A204.1 (cell line): ENCODE results near the gene ADAMTS18.

Source experiments
- FAIRE-seq: peaks from 2 replicates; lab custom pipeline; 2012; peaks lifted over from hg19 to GRCh38; lab: Jason Lieb, UNC

ADAMTS18 gene

DNA sequence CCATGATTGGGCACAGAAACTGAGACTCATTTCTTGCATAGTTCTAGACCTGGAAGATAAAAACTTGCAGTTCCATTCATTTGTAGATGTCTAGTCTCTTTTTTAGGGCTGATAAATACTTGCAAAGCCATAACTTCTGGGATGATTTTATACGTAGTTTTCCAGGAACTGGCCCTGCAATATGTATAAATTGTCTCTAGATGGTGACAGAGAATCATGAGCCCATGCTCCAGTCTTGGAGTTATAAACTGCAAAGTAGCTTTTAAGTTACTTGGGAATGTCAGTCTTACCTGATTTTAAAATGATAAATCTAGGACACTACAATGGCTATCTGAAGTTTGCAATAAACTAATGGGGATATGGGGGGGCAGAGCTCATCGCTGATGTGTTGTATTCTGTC, 3.0 kb upstream of the ADAMTS18 start:
- FAIRE-seq: no peak

DNA sequence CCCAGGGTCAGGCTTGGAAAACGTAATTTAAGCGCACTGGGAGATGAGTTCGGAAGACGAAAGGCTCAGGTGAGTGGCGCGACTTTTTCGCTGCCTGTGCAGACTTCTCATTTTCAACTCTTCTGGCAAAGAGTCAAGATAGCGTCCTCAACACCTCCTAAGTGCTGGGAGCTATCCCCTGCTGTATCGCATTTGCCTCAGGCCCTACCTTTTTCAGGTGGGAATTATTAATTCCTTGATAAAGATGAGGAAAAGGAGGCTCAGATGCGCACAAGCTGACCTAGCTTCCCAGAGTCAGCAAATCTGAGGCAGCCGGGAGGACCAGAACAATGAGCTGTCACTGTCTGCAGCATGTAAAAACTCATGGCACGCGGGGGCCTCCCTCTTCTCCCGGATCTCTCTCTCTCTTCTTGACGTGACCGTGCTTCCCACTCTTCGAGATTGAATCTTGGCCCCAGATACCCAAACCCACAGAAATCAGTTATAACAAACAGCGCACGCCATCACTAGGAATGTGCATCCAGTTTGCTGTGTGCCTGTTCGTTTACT, 512 bp upstream of the ADAMTS18 start:
- no peak for FAIRE-seq

DNA sequence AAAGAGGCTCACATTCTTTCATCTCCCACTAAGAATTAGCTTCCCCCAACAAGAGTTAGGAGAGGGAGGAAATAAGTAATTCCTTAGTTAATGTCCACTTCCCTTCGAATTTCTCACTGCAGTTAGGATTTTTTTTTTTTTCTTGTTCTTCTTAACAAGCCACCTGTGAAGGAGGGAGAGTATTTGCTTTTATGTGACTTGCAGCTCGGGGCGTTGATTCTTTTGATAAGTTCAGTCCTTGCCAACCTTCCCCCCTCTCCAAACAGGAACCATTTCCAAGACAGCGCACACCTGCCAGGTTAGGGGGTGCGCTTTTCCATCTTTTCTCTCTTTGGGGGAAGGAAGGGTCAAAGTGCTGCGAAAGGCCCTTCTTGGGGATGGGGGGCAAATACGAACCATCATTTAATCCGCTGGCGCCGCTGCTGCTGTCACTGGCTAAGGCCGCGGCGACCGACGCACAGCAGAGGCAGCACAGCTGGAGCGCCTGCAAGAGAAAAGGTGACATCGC, 758 bp downstream of the ADAMTS18 start:
- FAIRE-seq: no peak

DNA sequence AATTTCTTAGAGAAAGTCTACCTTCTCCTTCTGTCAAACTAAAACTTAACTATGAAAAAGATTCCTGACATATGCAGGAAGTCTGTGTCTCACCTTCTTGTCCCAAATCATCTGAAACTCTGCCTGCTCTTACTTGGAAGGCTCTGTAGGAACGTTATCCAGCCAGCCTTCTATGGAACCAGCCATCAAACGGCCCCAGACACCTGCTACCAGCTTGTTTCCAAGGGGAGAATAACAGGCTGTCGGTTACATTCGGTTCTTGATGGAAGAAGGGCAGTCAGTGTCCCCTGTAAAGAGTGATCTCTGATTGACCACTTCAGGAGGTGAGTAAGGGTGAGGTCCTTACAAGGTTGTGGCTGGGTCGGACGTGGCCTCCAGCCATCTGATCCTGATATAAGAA, 1.7 kb downstream of the ADAMTS18 start:
- FAIRE-seq: no peak

DNA sequence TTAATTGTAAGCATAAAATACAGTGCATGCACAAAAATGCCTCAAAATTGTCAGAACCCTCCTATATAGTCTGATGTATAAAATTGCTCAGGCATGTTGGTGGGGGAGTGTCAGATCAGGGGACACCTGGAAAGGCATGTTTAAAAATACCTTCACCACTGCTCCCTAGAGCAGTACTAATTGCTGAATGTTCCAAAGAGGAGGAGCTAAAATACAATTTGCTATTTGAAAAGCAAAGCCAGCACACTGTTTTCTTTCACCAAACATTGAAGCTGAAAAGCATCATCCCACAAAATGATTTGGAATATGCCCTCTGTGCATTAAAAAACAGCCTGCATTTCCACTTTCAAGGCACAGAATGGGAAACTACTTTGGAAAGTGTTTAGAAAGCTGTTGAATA, 2.6 kb downstream of the ADAMTS18 start:
- no peak for FAIRE-seq

DNA sequence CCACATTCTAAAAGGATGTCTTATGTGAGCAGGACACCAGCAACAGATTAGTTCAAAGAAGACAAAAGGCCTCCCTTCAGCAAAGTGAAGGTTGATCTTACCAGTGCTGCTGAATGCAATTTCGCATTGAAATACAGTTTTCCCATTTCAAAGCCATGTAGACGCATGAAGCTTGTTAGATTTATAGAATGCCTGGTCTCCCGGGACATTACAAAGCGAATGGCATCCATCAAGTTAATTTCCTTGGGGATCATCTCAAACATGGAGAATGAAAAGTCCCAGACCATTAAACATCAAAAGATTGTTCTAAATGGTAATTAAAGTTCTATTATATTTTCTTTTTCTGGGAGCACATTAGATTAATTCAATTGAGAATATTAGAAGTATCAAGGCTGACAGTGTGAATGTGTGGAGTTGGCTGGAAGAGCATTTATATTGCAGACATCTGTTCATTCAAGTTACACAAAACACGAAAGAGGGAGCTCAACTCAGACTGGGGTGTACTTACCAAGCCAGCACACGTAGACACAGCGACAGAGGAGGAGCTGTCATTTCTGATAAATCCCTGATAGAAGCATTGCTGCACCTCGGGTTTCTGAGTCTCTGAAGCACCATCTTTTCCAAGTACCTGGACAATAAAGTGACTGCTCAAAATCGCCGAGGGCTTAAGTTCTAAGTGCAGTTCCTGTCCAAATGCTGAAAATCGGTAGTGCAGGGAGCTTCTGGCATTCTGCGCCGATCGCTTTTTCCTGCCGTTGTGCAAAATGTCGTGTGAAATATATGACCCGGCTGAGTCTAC, 3.8 kb downstream of the ADAMTS18 start:
- no peak for FAIRE-seq

DNA sequence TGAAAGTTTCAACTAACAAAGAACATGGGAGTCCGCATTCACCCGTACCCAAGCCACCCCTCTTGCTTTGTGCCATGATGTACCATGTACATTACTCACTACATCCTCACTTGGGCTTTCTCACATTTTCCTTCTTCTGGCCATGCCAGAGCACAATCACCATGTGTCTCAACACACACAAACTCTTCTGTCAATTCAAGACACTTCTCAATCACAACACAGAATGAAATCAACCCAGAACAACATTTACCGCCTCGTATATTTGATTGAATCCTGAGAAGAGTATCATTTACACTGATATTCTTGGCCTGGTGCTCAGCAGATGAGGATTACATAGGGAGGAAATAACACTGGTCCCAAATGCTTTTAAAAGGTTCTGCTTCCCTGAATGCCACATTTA, 4.5 kb downstream of the ADAMTS18 start:
- no peak for FAIRE-seq

DNA sequence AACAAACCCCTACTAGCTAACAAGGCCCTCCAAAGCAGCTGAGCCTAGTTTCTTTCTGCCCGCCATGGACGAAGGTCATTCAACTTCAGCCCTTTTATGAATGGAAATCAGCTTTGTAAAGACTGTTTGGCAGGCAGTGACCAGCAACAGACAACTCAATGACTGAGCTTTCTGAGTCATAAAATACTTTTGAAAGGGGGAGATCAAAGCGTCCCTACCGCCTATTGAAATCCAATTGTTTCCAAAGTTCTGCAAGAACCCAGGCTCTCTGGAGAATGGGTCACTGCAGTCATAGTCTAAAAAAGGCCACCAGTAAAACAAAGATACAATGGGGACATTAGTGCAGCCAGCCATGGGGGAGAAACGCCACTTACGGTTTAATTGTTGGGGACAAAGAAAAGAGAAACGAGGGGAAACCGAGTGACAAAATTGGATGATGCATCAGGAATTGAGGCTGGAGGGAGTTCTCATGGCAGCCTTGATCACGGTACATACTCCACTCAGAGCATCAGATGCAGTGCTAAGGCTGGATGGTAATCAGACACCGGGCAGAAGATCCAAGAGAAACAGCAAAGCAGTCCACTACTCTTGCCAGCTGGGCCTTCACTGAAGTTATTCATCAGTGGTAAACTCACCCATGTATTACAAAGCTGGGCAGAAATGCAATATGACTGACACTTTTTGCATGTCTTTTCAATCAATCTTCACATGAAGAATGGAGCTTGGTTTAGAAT, 9.8 kb downstream of the ADAMTS18 start:
- no peak for FAIRE-seq

DNA sequence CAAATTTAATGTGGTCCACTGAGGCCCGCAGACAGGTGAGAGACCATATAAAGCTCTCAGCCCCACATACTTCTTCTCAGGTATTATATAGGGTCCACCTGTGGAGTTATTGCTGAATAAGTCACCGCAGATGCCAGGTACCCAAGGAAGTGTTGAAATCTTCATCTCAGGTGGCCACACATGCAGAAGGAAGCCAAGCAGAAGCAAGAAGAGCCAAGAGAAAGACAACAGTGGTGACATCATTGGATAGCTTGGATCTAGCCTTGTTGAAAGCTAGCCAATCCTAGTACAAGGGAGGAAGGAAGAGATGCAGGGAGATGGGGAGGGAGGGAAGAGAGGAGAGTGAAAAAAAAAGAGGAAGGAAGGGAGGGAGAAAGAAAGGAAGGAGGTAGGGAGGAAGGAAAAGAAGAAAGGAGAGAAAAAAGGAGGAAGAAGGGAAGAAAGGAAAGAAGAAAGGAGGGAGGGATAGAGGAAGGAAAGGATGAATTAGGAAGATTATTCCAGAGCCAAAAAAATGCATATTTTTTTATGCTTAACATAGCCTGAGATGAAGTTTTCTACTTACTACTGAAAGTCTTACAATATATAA, 12.5 kb downstream of the ADAMTS18 start:
- no peak for FAIRE-seq

DNA sequence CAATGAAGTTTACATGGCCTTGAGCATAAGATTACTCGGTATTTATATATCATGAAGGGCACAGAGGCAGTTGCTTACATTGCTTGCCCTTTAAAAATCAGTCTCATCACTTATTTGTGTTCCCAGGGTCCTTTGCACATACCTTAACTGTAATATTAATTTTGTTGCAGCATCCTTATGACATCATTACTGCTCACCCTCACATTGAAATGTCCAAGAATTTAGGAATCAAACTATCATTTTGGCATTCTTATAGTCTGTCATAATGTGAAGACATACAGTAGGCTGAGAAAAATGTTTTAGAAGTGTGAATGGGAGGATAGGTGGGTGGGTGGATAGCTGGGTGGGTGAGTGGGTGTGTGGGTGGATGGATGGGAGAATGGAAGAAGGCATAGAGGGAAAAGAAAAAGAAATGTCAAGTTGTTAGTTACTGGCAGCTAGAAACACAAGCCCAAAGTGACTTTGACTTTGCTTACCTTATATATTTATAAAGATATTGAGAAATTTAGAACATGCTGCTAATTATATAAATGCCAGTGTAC, 17.8 kb downstream of the ADAMTS18 start:
- FAIRE-seq: no peak

DNA sequence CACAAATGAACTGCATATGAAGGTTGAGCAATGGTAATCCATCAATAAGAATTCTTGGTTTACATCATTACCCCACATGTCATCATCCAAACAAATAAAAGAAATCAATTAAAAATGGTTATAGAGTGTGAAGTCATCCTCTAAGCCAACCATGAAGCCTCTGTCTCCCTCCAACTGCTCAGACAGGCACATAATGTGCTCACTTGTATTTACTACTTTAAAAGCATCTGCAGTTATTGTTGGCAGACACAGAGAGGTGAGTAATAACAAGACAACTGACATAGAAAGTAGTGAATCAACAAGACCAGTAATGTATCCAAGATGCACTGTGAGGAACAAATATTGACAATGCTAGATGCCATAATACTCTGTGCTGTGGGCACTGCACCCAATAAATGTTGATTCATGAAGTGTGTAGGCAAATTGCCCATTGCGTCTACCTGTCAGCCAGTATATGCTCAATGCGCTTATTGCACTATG, 20.0 kb downstream of the ADAMTS18 start:
- FAIRE-seq: no peak

DNA sequence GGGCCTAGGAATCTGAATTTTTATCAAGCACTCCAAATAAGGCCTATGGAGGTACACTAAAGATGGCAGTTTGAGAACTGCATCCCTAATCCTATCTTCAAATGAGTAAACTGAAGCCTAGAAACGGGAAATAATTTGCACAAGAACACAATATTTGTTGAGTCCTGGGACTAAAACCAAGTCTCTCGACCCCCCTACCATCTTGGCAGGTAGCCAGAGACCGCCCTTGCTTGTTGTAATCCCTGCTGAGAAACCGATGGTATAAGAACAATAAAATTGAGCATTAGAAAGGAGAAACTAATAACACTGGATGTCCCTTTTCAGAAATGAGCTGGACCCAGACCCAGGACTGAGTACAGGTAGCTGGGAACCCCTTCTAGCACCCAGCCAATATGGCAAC, 24.4 kb downstream of the ADAMTS18 start:
- no peak for FAIRE-seq

DNA sequence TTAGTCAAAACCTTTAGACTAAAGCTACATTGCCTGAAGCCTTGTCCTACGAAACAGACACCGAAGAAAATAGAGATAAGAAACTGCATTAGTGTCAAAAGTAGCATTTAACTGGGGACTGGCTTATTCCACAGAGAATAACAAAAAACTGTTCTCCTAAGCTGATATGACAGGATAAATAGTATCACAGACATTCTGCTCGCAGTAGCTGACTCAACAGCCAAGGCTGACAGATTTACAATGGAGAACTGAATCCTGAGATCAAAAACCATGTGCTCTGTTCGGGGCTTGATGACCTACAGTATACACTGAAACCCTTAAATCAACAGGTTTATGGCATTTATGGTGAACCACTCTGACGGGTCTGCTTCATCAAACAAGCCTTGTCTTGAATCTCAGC, 25.5 kb downstream of the ADAMTS18 start:
- FAIRE-seq: no peak

DNA sequence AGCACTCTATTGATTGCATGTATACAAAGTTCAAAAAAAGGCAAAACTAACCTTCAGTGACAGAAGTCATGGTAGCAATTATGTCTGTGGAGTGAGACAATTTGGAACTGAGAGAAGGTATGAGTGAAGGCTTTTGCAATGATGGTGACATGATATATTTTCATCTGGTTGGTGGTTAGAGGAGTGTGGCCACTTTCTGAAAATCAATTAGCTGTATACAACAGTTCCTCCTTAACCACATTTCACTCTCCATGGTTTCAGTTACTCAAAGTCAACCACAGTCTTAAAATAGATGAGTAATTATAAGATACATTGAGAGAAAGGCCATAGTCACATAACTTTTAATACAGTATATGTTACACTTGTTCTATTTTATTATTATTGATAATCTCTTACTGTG, 26.2 kb downstream of the ADAMTS18 start:
- no peak for FAIRE-seq

DNA sequence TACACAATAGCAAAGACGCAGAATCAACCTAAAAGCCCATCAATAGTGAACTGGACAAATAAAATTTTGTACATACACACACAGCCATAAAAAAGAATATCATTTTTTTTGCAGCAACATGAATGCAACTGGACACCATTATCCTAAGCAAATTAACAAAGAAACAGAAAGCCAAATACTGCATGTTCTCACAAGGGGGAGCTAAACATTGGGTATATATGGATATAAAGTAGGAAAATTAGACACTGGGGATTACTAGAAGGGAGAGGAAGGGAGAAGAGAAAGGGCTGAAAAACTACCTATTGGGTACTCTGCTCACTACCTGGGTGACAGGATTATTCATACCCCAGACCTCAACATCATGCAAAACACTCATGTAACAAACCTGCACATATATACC, 28.2 kb downstream of the ADAMTS18 start:
- no peak for FAIRE-seq

DNA sequence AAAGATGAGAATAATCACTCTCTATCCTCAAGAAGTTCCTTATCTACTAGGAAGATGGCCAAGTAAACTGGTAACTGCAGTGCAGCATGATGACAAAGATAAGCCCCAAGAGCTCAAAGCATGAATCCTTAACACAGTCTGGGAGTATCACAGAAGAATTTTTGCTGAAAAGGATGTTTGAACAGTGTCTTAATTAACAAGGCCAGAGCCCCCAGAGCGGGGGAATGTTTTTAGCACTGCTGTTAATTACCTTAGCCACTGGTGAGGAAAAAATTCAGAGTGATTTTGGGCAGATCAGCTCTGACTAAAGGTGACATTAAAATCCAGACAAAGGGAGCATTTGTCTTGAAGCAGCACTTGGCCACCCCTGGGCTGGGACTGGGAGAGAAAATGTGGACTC, 30.1 kb downstream of the ADAMTS18 start:
- FAIRE-seq: no peak

DNA sequence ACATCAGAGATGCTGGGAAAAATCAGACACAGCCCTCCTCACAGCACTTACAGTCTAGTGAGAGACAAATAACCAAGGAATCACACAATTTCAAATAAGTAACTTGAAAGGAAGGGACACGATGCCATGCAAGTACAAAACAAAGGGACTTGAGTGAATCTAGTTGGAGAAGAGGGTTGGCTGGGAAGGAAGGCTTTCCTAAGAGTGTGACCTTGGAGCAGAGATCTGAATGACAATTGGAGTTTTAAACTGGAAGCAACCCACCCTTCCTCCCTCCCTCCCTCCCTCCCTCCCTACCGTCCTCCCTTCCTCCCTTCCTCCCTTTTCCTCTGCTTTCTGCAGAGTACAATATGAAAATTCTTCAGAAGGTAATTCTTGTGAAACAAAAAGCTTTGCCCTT, 31.1 kb downstream of the ADAMTS18 start:
- no peak for FAIRE-seq

DNA sequence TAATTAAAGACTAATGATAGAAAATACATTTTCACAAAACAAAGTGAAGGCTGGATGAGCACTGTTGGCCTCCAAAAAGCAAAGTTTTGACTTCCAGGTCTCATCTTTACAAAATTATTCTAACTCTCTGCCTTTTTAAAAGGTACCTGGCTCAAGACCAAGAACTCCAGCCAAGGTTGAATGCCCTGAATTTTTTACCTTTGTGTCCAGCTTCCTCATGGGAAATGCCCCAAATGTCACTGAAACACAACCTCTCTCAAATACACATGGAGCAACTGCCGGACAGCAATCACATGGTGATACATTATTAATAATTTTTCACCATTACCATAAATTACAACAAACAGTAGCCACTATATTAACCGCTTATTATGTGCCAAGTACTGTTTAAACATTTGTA, 32.2 kb downstream of the ADAMTS18 start:
- FAIRE-seq: no peak

DNA sequence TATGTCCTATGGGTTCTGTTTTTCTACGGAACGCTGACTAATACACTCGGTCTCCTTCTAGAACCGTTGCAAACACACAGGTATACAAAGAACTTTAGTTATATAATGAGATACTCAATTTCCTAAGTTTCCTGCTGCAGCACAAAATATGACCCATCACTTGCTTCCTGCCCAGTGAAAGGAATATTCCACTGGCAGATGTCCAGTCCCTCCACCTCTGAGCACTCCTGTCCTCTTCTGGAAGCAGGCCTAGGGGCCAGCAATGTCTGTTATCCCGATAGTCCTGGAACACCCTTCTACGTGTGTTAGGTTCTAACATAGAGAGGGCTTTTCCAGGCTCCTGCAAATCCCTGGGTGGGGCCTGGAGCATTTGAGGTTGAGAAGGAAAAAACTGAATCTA, 32.7 kb downstream of the ADAMTS18 start:
- FAIRE-seq: no peak

DNA sequence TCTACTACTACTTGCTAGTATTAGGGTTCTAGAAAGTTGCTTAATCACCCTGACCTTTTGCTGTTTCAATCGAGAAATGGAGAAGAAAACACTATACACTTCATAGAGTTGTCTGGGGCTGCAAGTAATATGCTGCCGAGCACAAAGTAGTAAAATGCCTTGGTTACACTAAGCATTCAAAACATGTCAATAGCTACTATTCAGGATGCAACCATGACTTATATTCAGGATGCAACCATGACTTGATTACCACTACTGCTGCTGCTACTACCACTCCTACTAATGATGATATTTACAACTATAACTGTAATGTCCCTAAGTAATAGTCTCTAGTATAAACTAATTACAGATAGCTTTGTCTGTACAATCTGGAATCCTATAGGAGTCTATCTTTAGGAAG, 35.3 kb downstream of the ADAMTS18 start:
- no peak for FAIRE-seq

DNA sequence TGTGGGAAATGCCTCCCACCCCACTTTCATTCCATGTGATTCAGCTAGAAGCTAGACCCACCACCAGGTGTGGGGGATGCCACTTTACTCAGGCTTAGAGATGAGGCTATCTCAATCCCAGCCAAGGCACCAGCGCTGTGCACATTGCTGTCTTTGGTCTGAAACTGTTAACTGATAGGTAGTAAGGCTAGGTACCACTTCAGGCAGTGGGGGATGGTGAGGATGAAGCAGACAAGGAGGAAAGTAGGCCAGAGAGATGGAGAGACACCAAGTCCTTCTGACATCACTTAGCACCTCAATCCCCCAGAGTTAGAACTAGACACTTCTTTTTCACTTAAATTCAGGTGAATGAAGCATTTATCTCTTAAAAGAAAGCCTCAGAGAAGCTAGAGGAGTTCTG, 35.8 kb downstream of the ADAMTS18 start:
- no peak for FAIRE-seq

DNA sequence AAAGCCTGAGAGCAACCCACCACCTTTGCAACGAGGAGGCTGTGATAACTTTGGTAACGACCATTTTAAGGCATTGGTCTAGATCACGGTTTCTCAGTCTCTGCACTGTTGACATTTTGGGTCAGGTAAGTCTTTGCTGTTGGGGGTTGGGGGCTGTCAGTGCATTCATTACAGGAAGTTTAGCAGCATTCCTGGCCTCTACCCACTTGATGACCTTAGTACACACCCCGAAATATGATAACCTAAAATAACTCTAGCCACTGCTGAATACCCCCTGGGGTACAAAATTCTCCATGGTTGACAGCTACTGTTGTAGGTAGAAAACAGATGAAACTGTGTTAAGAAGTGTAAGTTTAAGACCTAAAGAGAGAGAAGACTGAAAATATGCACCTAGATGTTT, 36.3 kb downstream of the ADAMTS18 start:
- no peak for FAIRE-seq

DNA sequence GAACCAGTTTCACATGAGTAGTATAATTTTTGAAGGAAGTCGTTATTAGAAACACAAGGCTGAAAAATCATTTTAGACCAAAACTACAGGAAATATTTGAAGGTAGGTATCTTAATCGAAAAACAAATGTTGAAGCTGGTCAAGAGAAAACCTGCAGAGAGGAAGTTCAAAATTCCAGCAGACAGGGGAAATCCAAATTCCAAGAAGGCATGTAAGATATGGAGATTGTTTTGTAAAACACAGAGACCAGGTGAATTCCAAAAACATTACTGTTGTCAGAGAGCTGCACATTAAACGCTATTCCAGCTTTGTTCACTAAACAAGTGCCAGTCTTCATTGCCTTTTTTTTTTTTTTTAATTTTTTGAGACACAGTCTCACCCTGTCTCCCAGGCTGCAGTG, 38.4 kb downstream of the ADAMTS18 start:
- no peak for FAIRE-seq
